Vagina (tissue), 2 donors: ENCODE data around the gene SIVA1.

Experiments used
- POLR2A ChIP-seq, 2 donors: fragments of 450-650 bp; IDR thresholded peaks; one replicate each; pipeline ENCODE4 v1.6.1; 2017; ENCODE audit warnings: antibody characterized with exemption in 2 of 2, mild to moderate bottlenecking in 2 of 2, moderate library complexity in 2 of 2
- POLR2AphosphoS5 ChIP-seq, 2 donors: sonication (generic); formaldehyde crosslinking; IDR thresholded peaks; one replicate each; pipeline ENCODE4 v1.9.0; 2017; ENCODE audit warnings: antibody characterized with exemption in 2 of 2, mild to moderate bottlenecking in 2 of 2, low read depth in 1 of 2; ENCODE audit not compliant: insufficient read depth in 1 of 2
- TF ChIP-seq, protein P1 (sequence below), 3 experiments: fragments of 450-650 bp in 2 of 3; fragments of 200-600 bp in 1 of 3; sonication (generic) in 1 of 3; IDR thresholded peaks; one replicate each; pipeline ENCODE4 v1.5.1; 2017 to 2019; ENCODE audit warnings: antibody characterized with exemption in 3 of 3, mild to moderate bottlenecking in 2 of 3, moderate library complexity in 2 of 3

DNA sequence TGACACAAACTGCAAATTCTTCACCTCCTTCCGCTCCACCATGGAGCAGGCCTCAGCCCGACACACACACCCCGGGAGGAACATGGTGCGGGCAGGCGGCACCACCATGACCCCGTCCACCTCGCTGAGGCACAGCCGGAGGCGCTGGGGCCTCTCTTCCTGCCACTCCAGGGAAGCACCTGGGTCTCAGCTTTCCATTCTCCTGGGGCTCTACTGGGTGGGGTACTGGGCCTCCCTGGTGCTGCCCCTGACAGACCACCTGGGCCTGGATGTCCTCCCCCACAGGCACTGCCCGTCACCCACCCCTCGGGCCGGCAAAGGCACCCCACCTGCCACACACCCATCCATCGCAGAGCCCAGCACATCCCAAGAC, 32.7 kb downstream of the SIVA1 start:
- TF ChIP-seq, protein P1, sequence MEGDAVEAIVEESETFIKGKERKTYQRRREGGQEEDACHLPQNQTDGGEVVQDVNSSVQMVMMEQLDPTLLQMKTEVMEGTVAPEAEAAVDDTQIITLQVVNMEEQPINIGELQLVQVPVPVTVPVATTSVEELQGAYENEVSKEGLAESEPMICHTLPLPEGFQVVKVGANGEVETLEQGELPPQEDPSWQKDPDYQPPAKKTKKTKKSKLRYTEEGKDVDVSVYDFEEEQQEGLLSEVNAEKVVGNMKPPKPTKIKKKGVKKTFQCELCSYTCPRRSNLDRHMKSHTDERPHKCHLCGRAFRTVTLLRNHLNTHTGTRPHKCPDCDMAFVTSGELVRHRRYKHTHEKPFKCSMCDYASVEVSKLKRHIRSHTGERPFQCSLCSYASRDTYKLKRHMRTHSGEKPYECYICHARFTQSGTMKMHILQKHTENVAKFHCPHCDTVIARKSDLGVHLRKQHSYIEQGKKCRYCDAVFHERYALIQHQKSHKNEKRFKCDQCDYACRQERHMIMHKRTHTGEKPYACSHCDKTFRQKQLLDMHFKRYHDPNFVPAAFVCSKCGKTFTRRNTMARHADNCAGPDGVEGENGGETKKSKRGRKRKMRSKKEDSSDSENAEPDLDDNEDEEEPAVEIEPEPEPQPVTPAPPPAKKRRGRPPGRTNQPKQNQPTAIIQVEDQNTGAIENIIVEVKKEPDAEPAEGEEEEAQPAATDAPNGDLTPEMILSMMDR (IDR thresholded peaks at IDR 0.05) = no peak
- no peak for TF ChIP-seq POLR2A (IDR thresholded peaks at IDR 0.05)
- TF ChIP-seq POLR2AphosphoS5 (IDR thresholded peaks at IDR 0.05; ENCODE audit: insufficient read depth in 1 of 2, low read depth in 1 of 2) = no peak
